Measurements from ENCODE around the gene ZNF611. TPM values are rescaled to one million over a fixed set of nuclear protein-coding genes. Genes with fewer than 3 reads are reported as not detected.
"Not testable (repeated sequence)": the region's sequence is repeated elsewhere in the genome, so short reads cannot be mapped to it uniquely, and the experiment has no call there.

The ZNF611 gene
- total and polyA plus RNA-seq, 9 donors, result 5.9 to 21.5 (median 16.2) TPM

DNA sequence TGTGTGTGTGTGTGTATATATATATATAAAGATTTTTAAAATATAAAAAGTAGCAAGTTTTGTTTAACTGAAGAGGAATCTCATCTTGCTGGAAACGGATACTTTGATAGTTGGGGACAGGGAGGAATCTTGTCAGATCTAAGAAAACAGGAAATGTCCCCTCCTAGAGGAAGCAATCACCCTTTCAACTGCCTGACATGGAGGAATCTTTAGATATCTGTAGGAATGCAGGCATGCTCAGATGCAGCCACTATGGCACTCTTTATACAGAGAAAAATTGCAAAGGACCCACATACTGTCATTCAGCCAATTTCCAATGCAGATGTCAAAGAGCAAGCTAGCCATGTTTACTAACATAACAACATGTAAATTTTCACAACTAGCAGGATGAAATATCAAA is 38.8 kb downstream of the ZNF611 start:
- H3K4me3 ChIP-seq, result no peak overlapping the region
- no peak for DNase-seq
- TF ChIP-seq EP300 (IDR thresholded peaks at IDR 0.05), result no peak
- no peak for TF ChIP-seq POLR2A (IDR thresholded peaks at IDR 0.05)
- TF ChIP-seq, protein P1, sequence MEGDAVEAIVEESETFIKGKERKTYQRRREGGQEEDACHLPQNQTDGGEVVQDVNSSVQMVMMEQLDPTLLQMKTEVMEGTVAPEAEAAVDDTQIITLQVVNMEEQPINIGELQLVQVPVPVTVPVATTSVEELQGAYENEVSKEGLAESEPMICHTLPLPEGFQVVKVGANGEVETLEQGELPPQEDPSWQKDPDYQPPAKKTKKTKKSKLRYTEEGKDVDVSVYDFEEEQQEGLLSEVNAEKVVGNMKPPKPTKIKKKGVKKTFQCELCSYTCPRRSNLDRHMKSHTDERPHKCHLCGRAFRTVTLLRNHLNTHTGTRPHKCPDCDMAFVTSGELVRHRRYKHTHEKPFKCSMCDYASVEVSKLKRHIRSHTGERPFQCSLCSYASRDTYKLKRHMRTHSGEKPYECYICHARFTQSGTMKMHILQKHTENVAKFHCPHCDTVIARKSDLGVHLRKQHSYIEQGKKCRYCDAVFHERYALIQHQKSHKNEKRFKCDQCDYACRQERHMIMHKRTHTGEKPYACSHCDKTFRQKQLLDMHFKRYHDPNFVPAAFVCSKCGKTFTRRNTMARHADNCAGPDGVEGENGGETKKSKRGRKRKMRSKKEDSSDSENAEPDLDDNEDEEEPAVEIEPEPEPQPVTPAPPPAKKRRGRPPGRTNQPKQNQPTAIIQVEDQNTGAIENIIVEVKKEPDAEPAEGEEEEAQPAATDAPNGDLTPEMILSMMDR (IDR thresholded peaks at IDR 0.05), result no peak
- no peaks in the 10 kb centered on the region for H3K36me3 ChIP-seq
- no peaks in the 10 kb centered on the region for H3K27me3 ChIP-seq
- H3K4me1 ChIP-seq (ENCODE audit: insufficient read depth), result no peaks in the 10 kb centered on the region
- WGBS, 3 donors, result 23 to 47% (median 26%) methylated on average over 1 of the region's 1 CpG
- intact Hi-C loops (cut with DNase I), result no loop called here
- H3K9me3 ChIP-seq, result no peaks in the 10 kb centered on the region
- H3K27ac ChIP-seq, result no peak overlapping the region

DNA sequence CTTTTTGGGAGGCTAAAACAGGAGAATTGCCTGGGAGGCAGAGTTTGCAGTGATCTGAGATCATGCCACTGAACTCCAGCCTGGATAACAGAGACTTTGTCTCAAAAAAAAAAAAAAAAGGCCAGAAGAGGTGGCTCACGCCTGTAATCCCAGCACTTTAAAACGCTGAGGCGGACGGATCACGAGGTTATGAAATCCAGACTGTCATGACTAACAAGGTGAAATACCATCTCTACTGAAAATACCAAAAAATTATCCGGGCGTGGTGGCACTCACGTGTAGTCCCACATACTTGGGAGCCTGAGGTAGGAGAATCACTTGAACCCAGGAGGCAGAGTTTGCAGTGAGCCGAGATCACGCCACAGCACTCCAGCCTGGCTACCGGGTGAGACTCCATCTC is 39.9 kb downstream of the ZNF611 start:
- H3K9me3 ChIP-seq, result no peaks in the 10 kb centered on the region
- no peaks in the 10 kb centered on the region for H3K27me3 ChIP-seq
- intact Hi-C loops (cut with DNase I), result no loop called here
- no peaks in the 10 kb centered on the region for H3K36me3 ChIP-seq
- DNase-seq, result no peak
- no peak overlapping the region for H3K4me3 ChIP-seq
- TF ChIP-seq, protein P1 (IDR thresholded peaks at IDR 0.05), result no peak
- TF ChIP-seq EP300 (IDR thresholded peaks at IDR 0.05), result no peak
- no peak for TF ChIP-seq POLR2A (IDR thresholded peaks at IDR 0.05)
- H3K27ac ChIP-seq, result no peak overlapping the region
- WGBS, 3 donors, result 94 to 96% (median 96%) methylated on average over 11 of the region's 11 CpGs
- H3K4me1 ChIP-seq (ENCODE audit: insufficient read depth), result no peaks in the 10 kb centered on the region

DNA sequence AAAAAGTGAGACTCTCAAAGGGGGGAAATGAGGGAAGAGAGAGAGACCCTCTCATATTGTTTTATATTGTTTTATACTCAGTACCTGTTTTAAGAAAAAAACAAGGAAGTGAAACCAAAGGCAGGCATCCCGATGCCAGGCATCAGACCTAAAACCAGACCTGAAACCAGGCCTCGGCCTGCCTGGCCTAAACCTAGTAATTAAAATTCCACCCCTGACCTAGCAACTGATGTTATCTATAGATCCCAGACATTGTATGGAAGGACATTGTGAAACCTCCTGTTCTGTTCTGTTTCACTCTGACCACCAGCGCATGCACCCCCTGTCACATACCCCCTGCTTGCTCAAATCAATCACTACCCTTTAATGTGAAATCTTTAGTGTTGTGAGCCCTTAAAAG is 40.6 kb downstream of the ZNF611 start:
- 81 to 82% (median 81%) methylated on average over 3 of the region's 3 CpGs for WGBS, 3 donors
- H3K27me3 ChIP-seq; intact Hi-C loops (cut with DNase I); H3K4me1 ChIP-seq (ENCODE audit: insufficient read depth); H3K4me3 ChIP-seq; DNase-seq; H3K9me3 ChIP-seq; H3K27ac ChIP-seq; H3K36me3 ChIP-seq: not testable (repeated sequence)

DNA sequence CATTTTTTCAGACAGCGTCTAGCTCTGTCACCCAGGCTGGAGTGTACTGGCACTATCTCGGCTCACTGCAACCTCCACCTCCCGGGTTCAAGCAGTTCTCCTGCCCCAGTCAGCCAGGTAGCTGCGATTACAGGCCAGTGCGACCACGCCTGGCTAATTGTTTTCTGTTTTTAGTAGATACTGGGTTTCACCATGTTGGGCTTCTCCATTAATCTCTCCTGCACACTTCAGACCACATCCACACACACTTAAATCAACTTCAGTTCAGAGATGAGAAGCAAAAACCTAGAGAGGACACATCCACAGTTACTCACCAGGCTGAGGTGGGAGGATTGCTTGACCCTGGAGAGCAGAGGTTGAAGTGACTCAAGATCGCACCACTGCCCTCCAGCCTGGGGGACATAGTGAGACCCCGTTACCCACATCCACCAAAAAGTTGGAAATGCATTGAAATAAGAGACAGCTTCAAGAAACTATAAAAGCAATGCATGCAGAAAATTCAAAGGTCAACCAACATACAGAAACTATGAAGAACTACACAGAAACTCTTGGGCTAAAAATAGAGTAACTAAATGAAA is 42.3 kb downstream of the ZNF611 start:
- 80 to 88% (median 84%) methylated on average over 8 of the region's 8 CpGs for WGBS, 3 donors
- H3K4me3 ChIP-seq, result no peak overlapping the region
- intact Hi-C loops (cut with DNase I), result no loop called here
- H3K27me3 ChIP-seq, result no peaks in the 10 kb centered on the region
- no peak overlapping the region for H3K27ac ChIP-seq
- H3K36me3 ChIP-seq, result no peaks in the 10 kb centered on the region
- no peaks in the 10 kb centered on the region for H3K9me3 ChIP-seq
- no peak for DNase-seq
- TF ChIP-seq EP300 (IDR thresholded peaks at IDR 0.05) (no peak), POLR2A (IDR thresholded peaks at IDR 0.05) (no peak)
- TF ChIP-seq, protein P1 (IDR thresholded peaks at IDR 0.05), result no peak
- peaks cover 2% of the 10 kb centered on the region for H3K4me1 ChIP-seq (ENCODE audit: insufficient read depth)

DNA sequence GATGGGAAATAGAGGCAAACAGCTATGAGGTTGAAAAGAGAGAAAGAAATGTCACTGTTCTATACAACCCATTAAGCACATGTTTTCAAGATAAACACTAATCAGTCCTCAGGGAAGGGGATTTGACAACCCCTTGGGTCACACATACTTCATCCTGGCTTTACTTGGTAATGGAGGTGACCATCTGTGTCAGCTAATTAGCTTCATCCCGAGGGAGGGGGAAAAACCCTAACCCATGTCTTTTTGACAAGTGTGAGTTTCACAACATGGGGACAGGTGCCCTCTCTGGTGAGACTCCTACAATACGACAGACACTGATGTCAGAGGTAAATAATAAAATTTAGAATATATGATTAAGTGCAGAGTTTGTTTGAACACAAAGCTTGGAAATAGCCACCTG is 43.1 kb downstream of the ZNF611 start:
- Histone ChIP-seq H3K9me3 (no peaks in the 10 kb centered on the region), H3K4me1 (ENCODE audit: insufficient read depth) (peaks cover 2% of the 10 kb centered on the region), H3K4me3 (no peak overlapping the region), H3K27me3 (no peaks in the 10 kb centered on the region), H3K36me3 (no peaks in the 10 kb centered on the region), H3K27ac (no peak overlapping the region)
- TF ChIP-seq EP300 (IDR thresholded peaks at IDR 0.05) (no peak), POLR2A (IDR thresholded peaks at IDR 0.05) (no peak)
- TF ChIP-seq, protein P1 (IDR thresholded peaks at IDR 0.05), result no peak
- DNase-seq, result no peak
- intact Hi-C loops (cut with DNase I), result no loop called here
- WGBS, 3 donors, result 48 to 66% (median 49%) methylated on average over 2 of the region's 2 CpGs

Data from ovary (tissue), 9 donors.